Measurements from ENCODE around the gene KIF5C. TPM values are rescaled to one million over a fixed set of nuclear protein-coding genes. Genes with fewer than 3 reads are reported as not detected.

The KIF5C gene
- total and polyA plus RNA-seq, 9 donors = 0.73 to 18.7 (median 3.3) TPM

- Histone ChIP-seq H3K4me1 (ENCODE audit: insufficient read depth) (no peaks in the 10 kb centered on the region), H3K36me3 (no peaks in the 10 kb centered on the region), H3K9me3 (no peaks in the 10 kb centered on the region), H3K27ac (no peak overlapping the region), H3K27me3 (no peaks in the 10 kb centered on the region), H3K4me3 (no peak overlapping the region)
- TF ChIP-seq EP300 (IDR thresholded peaks at IDR 0.05) = no peak
- no peak for TF ChIP-seq POLR2A (IDR thresholded peaks at IDR 0.05)
- TF ChIP-seq CTCF (IDR thresholded peaks at IDR 0.05) = no peak
- no peak for DNase-seq
- intact Hi-C loops (cut with DNase I) = no loop called here
- 78 to 84% (median 81%) methylated on average over 14 to 16 of the region's 16 CpGs for WGBS, 3 donors
Observed at GRCh38 chr2:148998165-148998830, 123.3 kb downstream of the KIF5C start.

DNA sequence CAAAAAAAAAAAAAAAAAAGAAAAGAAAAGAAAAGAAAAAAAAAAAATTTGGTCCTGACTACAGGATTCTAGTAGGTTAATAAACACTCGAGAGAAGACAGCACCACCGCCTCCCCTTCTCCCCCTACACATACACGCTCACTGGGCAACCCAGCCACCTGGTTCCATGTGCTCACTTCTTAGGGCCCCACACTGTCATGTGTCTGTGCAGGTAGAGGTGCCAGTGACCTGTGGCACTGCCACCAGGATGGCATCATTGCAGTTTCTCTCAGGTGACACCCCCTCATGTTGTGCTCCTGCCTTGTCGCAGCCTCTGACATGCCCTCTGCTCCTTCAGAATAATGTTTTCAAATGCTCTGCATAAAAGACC lies 123.8 kb downstream of the KIF5C start:
- no peak overlapping the region for H3K27ac ChIP-seq
- DNase-seq = no peak
- TF ChIP-seq CTCF (IDR thresholded peaks at IDR 0.05) (no peak), POLR2A (IDR thresholded peaks at IDR 0.05) (no peak), EP300 (IDR thresholded peaks at IDR 0.05) (no peak)
- H3K27me3 ChIP-seq = no peaks in the 10 kb centered on the region
- 93 to 97% (median 94%) methylated on average over 4 of the region's 4 CpGs for WGBS, 3 donors
- H3K4me3 ChIP-seq = no peak overlapping the region
- no peaks in the 10 kb centered on the region for H3K4me1 ChIP-seq (ENCODE audit: insufficient read depth)
- H3K36me3 ChIP-seq = no peaks in the 10 kb centered on the region
- H3K9me3 ChIP-seq = no peaks in the 10 kb centered on the region
- intact Hi-C loops (cut with DNase I) = no loop called here

GRCh38 chr2:148999451-148999921 lies 124.5 kb downstream of the KIF5C start:
- Histone ChIP-seq H3K9me3 (no peaks in the 10 kb centered on the region), H3K4me1 (ENCODE audit: insufficient read depth) (no peaks in the 10 kb centered on the region), H3K4me3 (no peak overlapping the region), H3K27ac (no peak overlapping the region), H3K36me3 (no peaks in the 10 kb centered on the region), H3K27me3 (no peaks in the 10 kb centered on the region)
- 51% methylated on average over 7 of the region's 7 CpGs for WGBS, 3 donors
- DNase-seq = no peak
- no peak for TF ChIP-seq CTCF (IDR thresholded peaks at IDR 0.05)
- TF ChIP-seq EP300 (IDR thresholded peaks at IDR 0.05) = no peak
- no peak for TF ChIP-seq POLR2A (IDR thresholded peaks at IDR 0.05)
- intact Hi-C loops (cut with DNase I) = no loop called here

DNA sequence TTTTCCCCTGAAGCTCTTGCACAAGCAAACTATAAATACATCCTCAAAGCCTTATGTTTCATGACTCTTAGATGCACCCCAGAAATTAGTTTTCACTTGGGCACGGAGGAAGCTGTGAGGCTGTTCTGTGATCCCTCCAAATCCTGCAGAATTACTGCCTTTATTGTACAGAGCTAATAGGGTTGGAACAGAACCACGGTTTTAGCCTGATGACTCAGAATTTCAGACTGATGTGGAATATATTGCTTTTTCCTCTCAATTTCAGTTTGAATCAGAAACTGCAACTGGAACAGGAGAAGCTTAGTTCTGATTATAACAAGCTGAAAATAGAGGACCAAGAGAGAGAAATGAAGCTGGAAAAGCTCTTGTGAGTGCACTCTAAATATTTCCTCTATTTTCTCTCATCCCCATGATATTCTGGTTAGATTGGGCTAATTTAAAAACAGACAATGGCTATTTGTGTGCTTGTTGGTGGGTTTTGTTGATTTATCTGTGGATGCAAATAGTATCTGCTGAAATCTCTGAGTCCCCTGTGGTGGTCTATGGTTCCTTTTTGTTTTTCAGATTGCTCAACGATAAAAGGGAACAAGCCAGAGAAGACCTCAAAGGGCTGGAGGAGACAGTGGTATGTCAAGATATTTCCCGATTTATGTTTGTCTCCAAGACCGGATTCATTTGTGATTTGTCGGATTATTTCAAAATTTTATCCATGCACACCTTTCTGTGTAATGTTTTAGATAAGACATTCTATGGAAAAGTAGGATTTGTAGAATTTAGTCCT lies 125.3 kb downstream of the KIF5C start:
- H3K9me3 ChIP-seq = no peaks in the 10 kb centered on the region
- H3K4me3 ChIP-seq = no peak overlapping the region
- no peak for DNase-seq
- no peaks in the 10 kb centered on the region for H3K36me3 ChIP-seq
- H3K27me3 ChIP-seq = no peaks in the 10 kb centered on the region
- no peaks in the 10 kb centered on the region for H3K4me1 ChIP-seq (ENCODE audit: insufficient read depth)
- WGBS, 3 donors = 61 to 67% (median 67%) methylated on average over 6 of the region's 6 CpGs
- intact Hi-C loops (cut with DNase I) = no loop called here
- TF ChIP-seq POLR2A (IDR thresholded peaks at IDR 0.05) = no peak
- TF ChIP-seq CTCF (IDR thresholded peaks at IDR 0.05) = no peak
- TF ChIP-seq EP300 (IDR thresholded peaks at IDR 0.05) = no peak
- H3K27ac ChIP-seq = no peak overlapping the region
